Heart left ventricle (tissue), 13 donors: ENCODE data around the gene ITPR2.

Experiments used
- POLR2A ChIP-seq, 2 donors: fragments of 450-650 bp; IDR thresholded peaks; one replicate each; pipeline ENCODE4 v1.6.1; 2017; ENCODE audit warnings: antibody characterized with exemption in 2 of 2, mild to moderate bottlenecking in 2 of 2, moderate library complexity in 2 of 2
- TF ChIP-seq, protein P1 (sequence below), 12 donors: fragments of 200-600 bp; sonication (generic) in 4 of 12; IDR thresholded peaks; one replicate each; pipeline versions ENCODE4 v1.5.0 to v1.8.0; 2018 to 2022; ENCODE audit warnings: antibody characterized with exemption in 12 of 12, mild to moderate bottlenecking in 5 of 12
- donor health status: ischemic (EF 13 %, LVEDD 7.1; RV severe dilation, severe dysfunction).
- donor health status: DM: no; HTN: yes; CAD: no.
- donor health status: DM: no; HTN: no; CAD: no.
- donor health status: ischemic (EF 25% LVEDD 6.9; RV normal size, moderate dysfunction).
- donor health status: ischemic (EF 25% LVEDD 5.7; RV mildly dilated, moderate dysfunction).
- donor health status: ischemic (EF 35%, LVEDD 5.7; RV mildly dilated, moderate dysfunction).
- donor health status: nonischemic (EF 11% LVEDD 7.7; RV severe dilation, severe dysfunction).
- donor health status: DM: yes; HTN: yes; CAD: no.
- donor health status: PGD.
- donor health status: ischemic (EF 29% LVEDD 5.4; RV normal size, mild dysfunction).
- donor health status: nonischemic (EF 23%, LVEDD 6.1; RV moderate dilation, normal function).

DNA sequence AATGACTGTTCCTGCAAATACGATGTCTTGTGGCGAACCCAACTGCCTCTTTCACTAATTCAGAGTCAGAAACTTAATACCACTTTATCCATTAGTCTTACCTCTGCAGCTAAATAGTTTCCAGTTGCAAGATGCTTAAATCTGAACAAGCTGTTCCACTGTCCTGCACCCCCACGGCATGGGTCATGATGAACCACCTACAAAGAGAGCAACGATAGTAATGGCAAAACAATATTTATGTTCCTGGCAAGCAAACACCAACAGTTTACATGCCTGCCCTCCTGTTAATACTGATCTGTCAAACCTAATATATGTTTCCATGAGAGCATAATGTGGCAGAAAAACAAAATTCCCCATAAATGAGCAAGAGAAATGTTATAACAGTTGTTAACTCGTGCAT lies 121.9 kb downstream of the ITPR2 start:
- TF ChIP-seq, protein P1, sequence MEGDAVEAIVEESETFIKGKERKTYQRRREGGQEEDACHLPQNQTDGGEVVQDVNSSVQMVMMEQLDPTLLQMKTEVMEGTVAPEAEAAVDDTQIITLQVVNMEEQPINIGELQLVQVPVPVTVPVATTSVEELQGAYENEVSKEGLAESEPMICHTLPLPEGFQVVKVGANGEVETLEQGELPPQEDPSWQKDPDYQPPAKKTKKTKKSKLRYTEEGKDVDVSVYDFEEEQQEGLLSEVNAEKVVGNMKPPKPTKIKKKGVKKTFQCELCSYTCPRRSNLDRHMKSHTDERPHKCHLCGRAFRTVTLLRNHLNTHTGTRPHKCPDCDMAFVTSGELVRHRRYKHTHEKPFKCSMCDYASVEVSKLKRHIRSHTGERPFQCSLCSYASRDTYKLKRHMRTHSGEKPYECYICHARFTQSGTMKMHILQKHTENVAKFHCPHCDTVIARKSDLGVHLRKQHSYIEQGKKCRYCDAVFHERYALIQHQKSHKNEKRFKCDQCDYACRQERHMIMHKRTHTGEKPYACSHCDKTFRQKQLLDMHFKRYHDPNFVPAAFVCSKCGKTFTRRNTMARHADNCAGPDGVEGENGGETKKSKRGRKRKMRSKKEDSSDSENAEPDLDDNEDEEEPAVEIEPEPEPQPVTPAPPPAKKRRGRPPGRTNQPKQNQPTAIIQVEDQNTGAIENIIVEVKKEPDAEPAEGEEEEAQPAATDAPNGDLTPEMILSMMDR (IDR thresholded peaks at IDR 0.05): no peak
- TF ChIP-seq POLR2A (IDR thresholded peaks at IDR 0.05): no peak
